HEK293 (cell line): ENCODE results near the gene ARHGAP4.

Source experiments
- CTCF ChIA-PET: fragments of 350-600 bp; formaldehyde crosslinking; extraction: SDS; loops from one replicate; lab custom pipeline; 2021; ENCODE audit warnings: antibody characterized with exemption; lab: Yijun Ruan, JAX
- POLR2A ChIA-PET: fragments of 300-600 bp; formaldehyde crosslinking; extraction: SDS; loops from one replicate; lab custom pipeline; 2020; ENCODE audit warnings: antibody characterized with exemption, inconsistent platforms; lab: Yijun Ruan, JAX
- H3K27ac ChIP-seq: fragments of 200-500 bp; sonication (Bioruptor generic); 2 replicates; pipeline ENCODE4 v1.5.1; 2014; ENCODE audit warnings: low read depth, low read length, control low read depth, inconsistent platforms; ENCODE audit errors: extremely low read depth
- H3K36me3 ChIP-seq, 2 experiments: fragments of 200-500 bp in 1 of 2; sonication (Bioruptor generic) in 1 of 2; 1 replicate in 1 of 2; 2 replicates in 1 of 2; pipeline ENCODE4 v1.5.1; 2014 to 2017; ENCODE audit warnings: inconsistent platforms in 2 of 2, low read length in 2 of 2; ENCODE audit not compliant: control insufficient read depth in 2 of 2, insufficient read depth in 1 of 2
- H3K4me1 ChIP-seq: fragments of 200-500 bp; sonication (Bioruptor generic); 2 replicates; pipeline ENCODE4 v1.5.1; 2014; ENCODE audit warnings: mild to moderate bottlenecking, low read length, inconsistent platforms; ENCODE audit not compliant: control insufficient read depth, insufficient read depth
- H3K4me3 ChIP-seq: 2 replicates; pipeline ENCODE4 v1.5.1; 2011; ENCODE audit warnings: low read depth, mild to moderate bottlenecking, control low read depth, low read length, moderate library complexity
- H3K9me3 ChIP-seq: fragments of 200-500 bp; sonication (Bioruptor generic); 2 replicates; pipeline ENCODE4 v1.5.1; 2014; ENCODE audit warnings: low read depth, low read length, inconsistent platforms; ENCODE audit not compliant: control insufficient read depth, insufficient read depth
- HOXC10 ChIP-seq: sonication (generic); formaldehyde crosslinking; IDR thresholded peaks from 2 replicates; pipeline ENCODE4 v1.8.1; 2023; ENCODE audit warnings: mild to moderate bottlenecking, missing genetic modification reagents
- HOXD13 ChIP-seq: sonication (generic); formaldehyde crosslinking; IDR thresholded peaks from 2 replicates; pipeline ENCODE4 v1.8.0; 2022; ENCODE audit warnings: missing genetic modification reagents, borderline replicate concordance
- KLF1 ChIP-seq: fragments of 450-650 bp; formaldehyde crosslinking; IDR thresholded peaks from 2 replicates; pipeline ENCODE4 v1.5.1; 2016; ENCODE audit warnings: missing biosample characterization, missing genetic modification characterization
- KLF10 ChIP-seq: fragments of 450-650 bp; IDR thresholded peaks from 2 replicates; pipeline ENCODE4 v1.5.1; 2018; ENCODE audit warnings: missing biosample characterization, mild to moderate bottlenecking, missing genetic modification characterization
- KLF9 ChIP-seq: fragments of 450-650 bp; formaldehyde crosslinking; IDR thresholded peaks from 2 replicates; pipeline ENCODE4 v1.5.1; 2016; ENCODE audit warnings: missing biosample characterization, missing genetic modification characterization, low read depth
- RBAK ChIP-seq: fragments of 450-650 bp; formaldehyde crosslinking; IDR thresholded peaks from 2 replicates; pipeline ENCODE4 v1.5.1; 2016; ENCODE audit warnings: missing biosample characterization, missing genetic modification characterization
- SP2 ChIP-seq: fragments of 450-650 bp; formaldehyde crosslinking; IDR thresholded peaks from 2 replicates; pipeline ENCODE4 v1.5.1; 2016; ENCODE audit warnings: missing biosample characterization, missing genetic modification characterization
- SP7 ChIP-seq: fragments of 450-650 bp; formaldehyde crosslinking; IDR thresholded peaks from 2 replicates; pipeline ENCODE4 v1.5.1; 2016; ENCODE audit warnings: missing biosample characterization, missing genetic modification characterization
- ZBTB48 ChIP-seq: fragments of 450-650 bp; formaldehyde crosslinking; IDR thresholded peaks from 2 replicates; pipeline ENCODE4 v1.5.1; 2016; ENCODE audit warnings: missing biosample characterization, missing genetic modification characterization
- ZFP37 ChIP-seq: fragments of 450-650 bp; formaldehyde crosslinking; IDR thresholded peaks from 2 replicates; pipeline ENCODE4 v1.5.1; 2016; ENCODE audit warnings: missing biosample characterization, missing genetic modification characterization
- ZNF10 ChIP-seq: fragments of 450-650 bp; formaldehyde crosslinking; IDR thresholded peaks from 2 replicates; pipeline ENCODE4 v1.5.1; 2017; ENCODE audit warnings: missing biosample characterization, missing genetic modification characterization
- ZNF114 ChIP-seq: fragments of 450-650 bp; formaldehyde crosslinking; IDR thresholded peaks from 2 replicates; pipeline ENCODE4 v1.5.0; 2017; ENCODE audit warnings: missing biosample characterization, missing genetic modification characterization
- ZNF138 ChIP-seq: fragments of 450-650 bp; formaldehyde crosslinking; IDR thresholded peaks from 2 replicates; pipeline ENCODE4 v1.5.1; 2016; ENCODE audit warnings: missing biosample characterization, missing genetic modification characterization, borderline replicate concordance
- ZNF175 ChIP-seq: fragments of 450-650 bp; formaldehyde crosslinking; IDR thresholded peaks from 2 replicates; pipeline ENCODE4 v1.5.1; 2016; ENCODE audit warnings: missing biosample characterization, missing genetic modification characterization
- ZNF239 ChIP-seq: fragments of 450-650 bp; formaldehyde crosslinking; IDR thresholded peaks from 2 replicates; pipeline ENCODE4 v1.5.1; 2016; ENCODE audit warnings: missing biosample characterization, missing genetic modification characterization
- ZNF248 ChIP-seq: fragments of 450-650 bp; formaldehyde crosslinking; IDR thresholded peaks from 2 replicates; pipeline ENCODE4 v1.5.1; 2017; ENCODE audit warnings: missing biosample characterization, missing genetic modification characterization
- ZNF292 ChIP-seq: fragments of 450-650 bp; formaldehyde crosslinking; IDR thresholded peaks from 2 replicates; pipeline ENCODE4 v1.5.1; 2016; ENCODE audit warnings: low read depth, missing biosample characterization, missing genetic modification characterization, borderline replicate concordance
- ZNF354C ChIP-seq: fragments of 450-650 bp; formaldehyde crosslinking; IDR thresholded peaks from 2 replicates; pipeline ENCODE4 v1.5.1; 2016; ENCODE audit warnings: missing biosample characterization, missing genetic modification characterization, low read depth, borderline replicate concordance
- ZNF366 ChIP-seq: fragments of 450-650 bp; formaldehyde crosslinking; conservative IDR thresholded peaks from 2 replicates; pipeline ENCODE4 v1.5.1; 2016; ENCODE audit warnings: missing biosample characterization, missing genetic modification characterization
- ZNF394 ChIP-seq: fragments of 450-650 bp; formaldehyde crosslinking; IDR thresholded peaks from 2 replicates; pipeline ENCODE4 v1.5.1; 2016; ENCODE audit warnings: missing biosample characterization, missing genetic modification characterization, mild to moderate bottlenecking, moderate library complexity, borderline replicate concordance
- ZNF423 ChIP-seq: fragments of 450-650 bp; formaldehyde crosslinking; IDR thresholded peaks from 2 replicates; pipeline ENCODE4 v1.5.1; 2016; ENCODE audit warnings: missing biosample characterization, missing genetic modification characterization
- ZNF544 ChIP-seq: fragments of 450-650 bp; formaldehyde crosslinking; IDR thresholded peaks from 2 replicates; pipeline ENCODE4 v1.5.0; 2017; ENCODE audit warnings: missing biosample characterization, missing genetic modification characterization
- ZNF548 ChIP-seq: fragments of 450-650 bp; formaldehyde crosslinking; IDR thresholded peaks from 2 replicates; pipeline ENCODE4 v1.5.1; 2016; ENCODE audit warnings: missing biosample characterization, missing genetic modification characterization
- ZNF571 ChIP-seq: fragments of 450-650 bp; formaldehyde crosslinking; IDR thresholded peaks from 2 replicates; pipeline ENCODE4 v1.5.0; 2017; ENCODE audit warnings: missing biosample characterization, missing genetic modification characterization
- ZNF626 ChIP-seq: fragments of 450-650 bp; sonication (Bioruptor Pico); formaldehyde crosslinking; IDR thresholded peaks from 2 replicates; pipeline ENCODE4 v1.5.1; 2018; ENCODE audit warnings: missing biosample characterization, missing genetic modification characterization, inconsistent platforms
- ZNF785 ChIP-seq: fragments of 450-650 bp; formaldehyde crosslinking; IDR thresholded peaks from 2 replicates; pipeline ENCODE4 v1.5.1; 2016; ENCODE audit warnings: missing biosample characterization, missing genetic modification characterization
- TF ChIP-seq, protein P1 (sequence below): fragments of 450-650 bp; formaldehyde crosslinking; IDR thresholded peaks from 2 replicates; pipeline ENCODE4 v1.5.1; 2016; ENCODE audit warnings: missing biosample characterization, missing genetic modification characterization
- TF ChIP-seq, protein P2 (sequence below): fragments of 450-650 bp; formaldehyde crosslinking; IDR thresholded peaks from 2 replicates; pipeline ENCODE4 v1.5.1; 2016; ENCODE audit warnings: missing biosample characterization, missing genetic modification characterization

Gene ARHGAP4

GRCh38 chrX:153911798-153912197, 14.3 kb downstream of the ARHGAP4 start:
- ChIA-PET POLR2A (interaction anchor here (0.9 to 2.1 kb wide), 2 partner anchors 16 to 117 kb away, joined by 3 to 8 read pairs; partner anchors contain the start of genes IDH3G and SSR4), CTCF (interaction anchor here (1.0 to 9.6 kb wide), 3 partner anchors 12 to 37 kb away, joined by 3 to 72 read pairs (median 4); no protein-coding TSS in a partner anchor)
- Histone ChIP-seq H3K4me1 (no peaks in the 10 kb centered on the region), H3K4me3 (no peak overlapping the region)
- TF ChIP-seq ZNF548 (tag by site-specific recombination): no peak
- no peak for TF ChIP-seq KLF9
- TF ChIP-seq ZNF175 (tag by site-specific recombination): no peak
- no peak for TF ChIP-seq HOXD13
- TF ChIP-seq ZNF423 (tag by site-specific recombination): no peak
- TF ChIP-seq ZNF366: peak; percentile 48; the same call in 1 of the 2 replicates
- TF ChIP-seq ZNF239 (tag by site-specific recombination): no peak
- no peak for TF ChIP-seq ZNF138 (tag by site-specific recombination)
- TF ChIP-seq ZNF394 (tag by site-specific recombination): no peak
- TF ChIP-seq, all 188 proteins: peak for 1
- H3K27ac ChIP-seq: no peak overlapping the region
- H3K9me3 ChIP-seq: no peaks in the 10 kb centered on the region
- H3K36me3 ChIP-seq: no peaks in the 10 kb centered on the region

GRCh38 chrX:153910446-153910845, 15.6 kb downstream of the ARHGAP4 start:
- TF ChIP-seq RBAK (tag by site-specific recombination) (no peak), ZNF571 (tag by site-specific recombination) (no peak), ZNF114 (no peak), ZBTB48 (no peak), SP2 (tag by site-specific recombination) (no peak), HOXC10 (no peak), ZNF785 (tag by site-specific recombination) (no peak), ZNF248 (tag by site-specific recombination) (no peak), ZNF10 (tag by site-specific recombination) (no peak), ZNF292 (tag by site-specific recombination) (no peak), KLF1 (tag by site-specific recombination) (no peak), SP7 (tag by site-specific recombination) (no peak), ZNF544 (tag by site-specific recombination) (no peak), KLF10 (tag by site-specific recombination) (no peak), ZFP37 (tag by site-specific recombination) (no peak)
- TF ChIP-seq, protein P1, sequence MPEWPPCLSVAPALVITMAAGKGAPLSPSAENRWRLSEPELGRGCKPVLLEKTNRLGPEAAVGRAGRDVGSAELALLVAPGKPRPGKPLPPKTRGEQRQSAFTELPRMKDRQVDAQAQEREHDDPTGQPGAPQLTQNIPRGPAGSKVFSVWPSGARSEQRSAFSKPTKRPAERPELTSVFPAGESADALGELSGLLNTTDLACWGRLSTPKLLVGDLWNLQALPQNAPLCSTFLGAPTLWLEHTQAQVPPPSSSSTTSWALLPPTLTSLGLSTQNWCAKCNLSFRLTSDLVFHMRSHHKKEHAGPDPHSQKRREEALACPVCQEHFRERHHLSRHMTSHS: no peak
- TF ChIP-seq, all 188 proteins: peak for 0
- Histone ChIP-seq H3K27ac (no peak overlapping the region), H3K9me3 (no peaks in the 10 kb centered on the region), H3K4me1 (no peaks in the 10 kb centered on the region), H3K36me3 (no peaks in the 10 kb centered on the region), H3K4me3 (no peak overlapping the region)
- POLR2A ChIA-PET: interaction anchor here (0.7 to 2.1 kb wide), 5 partner anchors 13 to 1890 kb away, joined by 3 to 8 read pairs (median 4); partner anchors contain the start of gene NAA10
- CTCF ChIA-PET: interaction anchor here (0.5 to 9.6 kb wide), 7 partner anchors 13 to 192 kb away, joined by 3 to 72 read pairs (median 4); no protein-coding TSS in a partner anchor

- ChIA-PET POLR2A (interaction anchor here (2.1 kb wide), 1 partner anchor 18 kb away, joined by 8 read pairs; no protein-coding TSS in a partner anchor), CTCF (interaction anchor here (1.1 to 9.6 kb wide), 2 partner anchors 13 to 20 kb away, joined by 3 to 72 read pairs; no protein-coding TSS in a partner anchor)
- Histone ChIP-seq H3K36me3 (no peaks in the 10 kb centered on the region), H3K27ac (no peak overlapping the region), H3K4me3 (no peak overlapping the region), H3K4me1 (no peaks in the 10 kb centered on the region), H3K9me3 (no peaks in the 10 kb centered on the region)
- TF ChIP-seq ZNF626 (tag by site-specific recombination) (no peak), ZNF354C (tag by site-specific recombination) (no peak)
- TF ChIP-seq, protein P2, sequence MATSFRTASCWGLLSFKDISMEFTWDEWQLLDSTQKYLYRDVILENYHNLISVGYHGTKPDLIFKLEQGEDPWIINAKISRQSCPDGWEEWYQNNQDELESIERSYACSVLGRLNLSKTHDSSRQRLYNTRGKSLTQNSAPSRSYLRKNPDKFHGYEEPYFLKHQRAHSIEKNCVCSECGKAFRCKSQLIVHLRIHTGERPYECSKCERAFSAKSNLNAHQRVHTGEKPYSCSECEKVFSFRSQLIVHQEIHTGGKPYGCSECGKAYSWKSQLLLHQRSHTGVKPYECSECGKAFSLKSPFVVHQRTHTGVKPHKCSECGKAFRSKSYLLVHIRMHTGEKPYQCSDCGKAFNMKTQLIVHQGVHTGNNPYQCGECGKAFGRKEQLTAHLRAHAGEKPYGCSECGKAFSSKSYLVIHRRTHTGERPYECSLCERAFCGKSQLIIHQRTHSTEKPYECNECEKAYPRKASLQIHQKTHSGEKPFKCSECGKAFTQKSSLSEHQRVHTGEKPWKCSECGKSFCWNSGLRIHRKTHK (tag by site-specific recombination): no peak
Measured at GRCh38 chrX:153909980-153910360, 16.1 kb downstream of the ARHGAP4 start.
